GM23338 (cell line): ENCODE measurements around the gene TAF11L13. TPM values are rescaled to one million over a fixed set of nuclear protein-coding genes. Genes with fewer than 3 reads are reported as not detected.
"Not testable (repeated sequence)": the region's sequence is repeated elsewhere in the genome, so short reads cannot be mapped to it uniquely, and the experiment has no call there.

Source experiments
- ATAC-seq: fragments of 200-7000 bp; cut with Tn5 transposase; 3 replicates; pipeline ENCODE4 v1.9.1; 2020
- DNase-seq: peaks from one replicate; pipeline ENCODE4 v3.0.0-alpha.2; 2015; ENCODE audit warnings: low spot score
- H2AFZ ChIP-seq: fragments of 200-600 bp; sonication (generic); 2 replicates; pipeline ENCODE4 v1.8.0; 2016; ENCODE audit warnings: antibody characterized with exemption, mild to moderate bottlenecking, moderate library complexity
- H3F3A ChIP-seq: fragments of 200-600 bp; sonication (generic); replicated peaks from 2 replicates; pipeline ENCODE4 v1.8.0; 2017; ENCODE audit warnings: antibody characterized with exemption, mixed run types, low read depth
- H3K27ac ChIP-seq: fragments of 200-600 bp; sonication (generic); 2 replicates; pipeline ENCODE4 v1.6.1; 2016; ENCODE audit warnings: low read depth
- H3K27me3 ChIP-seq: fragments of 200-600 bp; sonication (generic); 2 replicates; pipeline ENCODE4 v1.8.0; 2016; ENCODE audit warnings: mild to moderate bottlenecking, mixed run types, moderate library complexity; ENCODE audit not compliant: insufficient read depth
- H3K36me3 ChIP-seq: fragments of 200-600 bp; sonication (generic); 2 replicates; pipeline ENCODE4 v1.8.0; 2016; ENCODE audit warnings: mild to moderate bottlenecking; ENCODE audit not compliant: insufficient read depth
- H3K4me1 ChIP-seq: fragments of 200-600 bp; sonication (generic); 2 replicates; pipeline ENCODE4 v1.8.0; 2016; ENCODE audit warnings: mild to moderate bottlenecking, moderate library complexity; ENCODE audit not compliant: insufficient read depth
- H3K4me2 ChIP-seq: fragments of 200-600 bp; sonication (generic); 2 replicates; pipeline ENCODE4 v1.7.1; 2017; ENCODE audit warnings: mixed run types
- H3K4me3 ChIP-seq: fragments of 200-600 bp; sonication (generic); 2 replicates; pipeline ENCODE4 v1.6.1; 2016; ENCODE audit warnings: mixed run types
- H3K79me2 ChIP-seq: fragments of 200-600 bp; sonication (generic); replicated peaks from 2 replicates; pipeline ENCODE4 v1.8.0; 2017; ENCODE audit warnings: mild to moderate bottlenecking; ENCODE audit not compliant: insufficient read depth
- H3K9me2 ChIP-seq: fragments of 200-600 bp; sonication (generic); 2 replicates; pipeline ENCODE4 v1.8.0; 2017; ENCODE audit not compliant: insufficient read depth
- H4K20me1 ChIP-seq: fragments of 200-600 bp; sonication (generic); replicated peaks from 2 replicates; pipeline ENCODE4 v1.8.0; 2017; ENCODE audit warnings: mild to moderate bottlenecking; ENCODE audit not compliant: insufficient read depth
- H3K27ac Mint-ChIP-seq: 2 replicates; pipeline ENCODE4 v1.8.0; 2020; ENCODE audit warnings: inconsistent platforms, mild to moderate bottlenecking, moderate library complexity, mixed read lengths
- H3K27me3 Mint-ChIP-seq: 3 replicates; pipeline ENCODE4 v1.8.0; 2022; ENCODE audit warnings: low read depth, mild to moderate bottlenecking, moderate library complexity, mixed read lengths, inconsistent platforms; ENCODE audit not compliant: insufficient read depth, poor library complexity
- H3K36me3 Mint-ChIP-seq: 3 replicates; pipeline ENCODE4 v1.8.0; 2021; ENCODE audit warnings: low read depth, mild to moderate bottlenecking, inconsistent platforms, moderate library complexity, mixed read lengths
- H3K4me1 Mint-ChIP-seq: 3 replicates; pipeline ENCODE4 v1.8.0; 2020; ENCODE audit warnings: mild to moderate bottlenecking, inconsistent platforms, mixed read lengths
- H3K4me3 Mint-ChIP-seq: 3 replicates; pipeline ENCODE4 v1.8.0; 2021; ENCODE audit warnings: moderate library complexity, mild to moderate bottlenecking, inconsistent platforms, mixed read lengths
- H3K9me3 Mint-ChIP-seq: 3 replicates; pipeline ENCODE4 v1.8.0; 2020; ENCODE audit warnings: moderate library complexity, mild to moderate bottlenecking, inconsistent platforms, mixed read lengths
- ETS1 ChIP-seq: IDR thresholded peaks from 2 replicates; pipeline ENCODE4 v1.6.1; 2016; ENCODE audit warnings: antibody characterized with exemption
- EZH2 ChIP-seq: fragments of 200-600 bp; sonication (generic); IDR thresholded peaks from one replicate; pipeline ENCODE4 v1.8.0; 2017; ENCODE audit warnings: antibody characterized with exemption, mild to moderate bottlenecking, low read depth; ENCODE audit not compliant: unreplicated experiment
- JUNB ChIP-seq: IDR thresholded peaks from one replicate; pipeline ENCODE4 v1.6.1; 2016; ENCODE audit warnings: antibody characterized with exemption; ENCODE audit not compliant: unreplicated experiment
- POLR2AphosphoS5 ChIP-seq: IDR thresholded peaks from 2 replicates; pipeline ENCODE4 v1.6.1; 2016; ENCODE audit warnings: antibody characterized with exemption, low read depth
- STAT1 ChIP-seq: IDR thresholded peaks from one replicate; pipeline ENCODE4 v1.6.1; 2016; ENCODE audit warnings: antibody characterized with exemption; ENCODE audit not compliant: unreplicated experiment
- ZNF114 ChIP-seq: fragments of 250-450 bp; sonication (Bioruptor Pico); IDR thresholded peaks from 2 replicates; pipeline ENCODE4 v1.5.0; 2020; ENCODE audit warnings: mild to moderate bottlenecking, moderate library complexity
- ZNF462 ChIP-seq: fragments of 250-450 bp; sonication (Bioruptor Pico); IDR thresholded peaks from 2 replicates; pipeline ENCODE4 v1.5.0; 2020; ENCODE audit warnings: mild to moderate bottlenecking, moderate library complexity
- polyA plus RNA-seq: library from polyadenylated mRNA; unstranded; fragments of >200 nt; fragmentation: Nextera tagmentation; extraction: Ambion mirVana; gene quantifications from 2 replicates; pipeline ENCODE4 v1.2.1, GENCODE V29; 2016
- total RNA-seq: library from RNA; depleted of rRNA; stranded (reverse); fragments of >200 nt; shearing (Covaris generic); gene quantifications from 2 replicates; pipeline ENCODE4 v1.2.3, GENCODE V29; 2014

Gene TAF11L13
- total and polyA plus RNA-seq, 2 experiments from 2014 or later = not detected

- TF ChIP-seq ZNF462 (CRISPR knock-in tag) (no peak), POLR2AphosphoS5 (no peak), JUNB (no peak), EZH2 (no peak), ZNF114 (CRISPR knock-in tag) (no peak), ETS1 (no peak), STAT1 (no peak)
Measured at GRCh38 chr5:17634160-17634559, 2.3 kb downstream of the TAF11L13 start, which contains the start of gene TAF11L14 (continued).

- not testable (repeated sequence) for H3K4me3 ChIP-seq, H3K9me2 ChIP-seq, H2AFZ ChIP-seq, H3K27me3 ChIP-seq, H3F3A ChIP-seq, H3K27ac ChIP-seq, H3K27me3 Mint-ChIP-seq, H4K20me1 ChIP-seq, H3K27ac Mint-ChIP-seq, H3K36me3 ChIP-seq, H3K36me3 Mint-ChIP-seq, H3K4me1 ChIP-seq, H3K4me2 ChIP-seq, H3K4me1 Mint-ChIP-seq, DNase-seq, H3K9me3 Mint-ChIP-seq, ATAC-seq, H3K79me2 ChIP-seq, H3K4me3 Mint-ChIP-seq
Measured at GRCh38 chr5:17649232-17649631, 17.3 kb downstream of the TAF11L13 start.
